ENCODE measurements around the gene SP3.

SP3 gene

GRCh38 chr2:173964565-173965371 lies 405 bp downstream of the SP3 start:
- peak; percentile 66 for DNase-seq

- DNase-seq, result peak; percentile 73
Measured at GRCh38 chr2:173963817-173964564, 1.2 kb downstream of the SP3 start.

GRCh38 chr2:173963323-173963816 lies 1.8 kb downstream of the SP3 start:
- DNase-seq, result no peak

- no peak for DNase-seq
Measured at GRCh38 chr2:173962583-173963110, 2.5 kb downstream of the SP3 start.

GRCh38 chr2:173962031-173962430 lies 3.1 kb downstream of the SP3 start:
- DNase-seq, result no peak

- DNase-seq, result no peak
Measured at GRCh38 chr2:173961346-173961705, 3.8 kb downstream of the SP3 start.

GRCh38 chr2:173959909-173960308 lies 5.3 kb downstream of the SP3 start:
- DNase-seq, result no peak

GRCh38 chr2:173959358-173959884 lies 5.8 kb downstream of the SP3 start:
- DNase-seq, result no peak

- DNase-seq, result no peak
Measured at GRCh38 chr2:173958198-173958846, 6.9 kb downstream of the SP3 start.

- DNase-seq, result no peak
Measured at GRCh38 chr2:173957517-173957916, 7.7 kb downstream of the SP3 start.

GRCh38 chr2:173956454-173956853 lies 8.7 kb downstream of the SP3 start:
- no peak for DNase-seq

- no peak for DNase-seq
Measured at GRCh38 chr2:173955867-173956266, 9.3 kb downstream of the SP3 start.

- no peak for DNase-seq
Measured at GRCh38 chr2:173955004-173955403, 10.2 kb downstream of the SP3 start.

- no peak for DNase-seq
Measured at GRCh38 chr2:173953047-173953424, 12.1 kb downstream of the SP3 start.

GRCh38 chr2:173952267-173953046 lies 12.7 kb downstream of the SP3 start:
- DNase-seq, result no peak

GRCh38 chr2:173948842-173949241 lies 16.3 kb downstream of the SP3 start:
- no peak for DNase-seq

- DNase-seq, result no peak
Measured at GRCh38 chr2:173948198-173948597, 17.0 kb downstream of the SP3 start.

- no peak for DNase-seq
Measured at GRCh38 chr2:173947131-173947530, 18.0 kb downstream of the SP3 start.

GRCh38 chr2:173943738-173944137 lies 21.4 kb downstream of the SP3 start:
- DNase-seq, result no peak

GRCh38 chr2:173942861-173943523 lies 22.2 kb downstream of the SP3 start:
- DNase-seq, result no peak

- no peak for DNase-seq
Measured at GRCh38 chr2:173941567-173941966, 23.6 kb downstream of the SP3 start.

Measured in 8988T (cell line).